ENCODE results near the gene CDKAL1.

DNA sequence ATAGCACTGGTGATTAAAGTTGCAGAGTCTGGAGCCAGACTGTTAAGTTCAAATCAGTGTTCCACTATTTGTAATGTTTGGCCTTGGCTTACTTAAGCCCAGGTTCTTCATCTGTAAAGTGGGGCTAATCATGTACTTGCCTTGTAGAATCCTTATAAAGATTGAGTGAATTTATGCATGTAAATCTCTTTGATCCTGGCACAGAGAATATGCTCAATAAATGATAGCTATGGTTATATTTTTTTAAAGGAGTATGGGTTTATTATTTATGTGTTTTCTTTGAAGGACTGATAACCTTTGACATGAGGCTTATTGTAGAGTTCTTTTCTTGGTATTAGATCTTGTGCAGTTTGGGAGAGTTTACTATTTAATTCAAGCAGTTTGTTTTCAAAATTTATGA lies 89.5 kb downstream of the CDKAL1 start:
- TF ChIP-seq, protein P1, sequence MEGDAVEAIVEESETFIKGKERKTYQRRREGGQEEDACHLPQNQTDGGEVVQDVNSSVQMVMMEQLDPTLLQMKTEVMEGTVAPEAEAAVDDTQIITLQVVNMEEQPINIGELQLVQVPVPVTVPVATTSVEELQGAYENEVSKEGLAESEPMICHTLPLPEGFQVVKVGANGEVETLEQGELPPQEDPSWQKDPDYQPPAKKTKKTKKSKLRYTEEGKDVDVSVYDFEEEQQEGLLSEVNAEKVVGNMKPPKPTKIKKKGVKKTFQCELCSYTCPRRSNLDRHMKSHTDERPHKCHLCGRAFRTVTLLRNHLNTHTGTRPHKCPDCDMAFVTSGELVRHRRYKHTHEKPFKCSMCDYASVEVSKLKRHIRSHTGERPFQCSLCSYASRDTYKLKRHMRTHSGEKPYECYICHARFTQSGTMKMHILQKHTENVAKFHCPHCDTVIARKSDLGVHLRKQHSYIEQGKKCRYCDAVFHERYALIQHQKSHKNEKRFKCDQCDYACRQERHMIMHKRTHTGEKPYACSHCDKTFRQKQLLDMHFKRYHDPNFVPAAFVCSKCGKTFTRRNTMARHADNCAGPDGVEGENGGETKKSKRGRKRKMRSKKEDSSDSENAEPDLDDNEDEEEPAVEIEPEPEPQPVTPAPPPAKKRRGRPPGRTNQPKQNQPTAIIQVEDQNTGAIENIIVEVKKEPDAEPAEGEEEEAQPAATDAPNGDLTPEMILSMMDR (IDR thresholded peaks at IDR 0.05) = no peak
- TF ChIP-seq POLR2A (IDR thresholded peaks at IDR 0.05) = no peak
